NCI-H2196 treated with DMSO at 0.1 percent for 48 hours (cell line): Measurements from ENCODE around the gene TLCD1.
"Not testable (repeated sequence)": the region's sequence is repeated elsewhere in the genome, so short reads cannot be mapped to it uniquely, and the experiment has no call there.

Experiments
- DNase-seq: peaks from one replicate; lab custom pipeline; 2025; ENCODE audit not compliant: unreplicated experiment; lab: John Stamatoyannopoulos, UW

The TLCD1 gene

GRCh38 chr17:28729950-28730330 is 3.9 kb upstream of the TLCD1 start:
- no peak for DNase-seq

- peak; percentile 65 for DNase-seq
Measured at GRCh38 chr17:28728364-28729200, 2.5 kb upstream of the TLCD1 start, which contains the start of gene NEK8. Gene NEK8 (plus strand): TSS chr17:28728788. CDS start chr17:28728814, 26 bp downstream.

- DNase-seq: peak; percentile 84
Measured at GRCh38 chr17:28726627-28727491, 826 bp upstream of the TLCD1 start.

DNA sequence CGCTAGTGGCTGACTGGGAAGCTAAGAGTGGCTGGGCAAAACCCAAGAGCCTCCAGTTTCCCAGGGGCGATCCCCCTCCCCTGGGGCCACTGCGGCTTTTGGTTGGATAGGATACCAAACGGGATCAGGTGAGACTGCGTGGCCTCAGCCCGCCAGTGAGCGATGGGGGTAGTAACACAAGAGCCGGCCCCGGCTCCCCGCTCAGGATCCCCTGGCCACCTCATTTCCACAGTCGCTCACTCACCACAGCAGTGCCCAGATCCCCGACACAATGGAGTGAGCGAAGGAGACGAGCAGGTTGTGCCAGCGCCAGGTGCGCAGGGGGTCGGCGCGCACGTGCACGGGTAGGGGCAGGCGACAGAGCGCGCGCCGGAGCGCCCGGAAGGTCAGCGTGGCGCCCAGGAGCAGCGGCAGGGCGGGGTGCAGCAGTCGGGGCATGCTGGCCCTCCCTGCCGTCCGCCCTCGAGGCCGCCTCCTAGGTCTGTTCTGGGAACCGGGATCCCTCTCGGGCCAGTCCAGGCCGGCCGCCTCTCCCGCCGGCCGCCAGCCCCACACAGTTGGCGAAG is 290 bp downstream of the TLCD1 start:
- peak; percentile 53 for DNase-seq

DNA sequence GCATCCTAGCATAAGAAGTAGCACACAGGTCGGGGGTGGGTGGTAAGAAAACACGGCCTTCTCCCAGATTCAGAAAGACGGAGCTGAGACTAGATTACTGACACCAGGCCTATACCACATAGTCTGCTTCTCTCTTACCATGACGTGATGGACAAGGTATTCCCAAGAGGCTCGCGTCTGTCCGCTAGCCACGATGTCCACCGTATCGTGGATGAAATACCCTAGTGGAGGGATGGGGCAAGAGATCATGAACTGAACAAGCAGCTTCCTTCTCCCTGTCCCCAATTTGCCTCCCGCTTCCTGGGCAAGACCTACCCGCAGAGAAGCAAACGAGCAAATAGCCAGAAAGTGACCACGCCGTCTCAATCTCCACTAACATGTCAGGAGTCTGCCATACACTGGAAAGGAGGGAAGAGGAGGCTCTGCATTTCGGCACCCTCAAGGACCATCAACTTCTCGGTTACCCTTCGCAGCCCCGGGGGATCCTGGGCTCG is 820 bp downstream of the TLCD1 start:
- no peak for DNase-seq

DNA sequence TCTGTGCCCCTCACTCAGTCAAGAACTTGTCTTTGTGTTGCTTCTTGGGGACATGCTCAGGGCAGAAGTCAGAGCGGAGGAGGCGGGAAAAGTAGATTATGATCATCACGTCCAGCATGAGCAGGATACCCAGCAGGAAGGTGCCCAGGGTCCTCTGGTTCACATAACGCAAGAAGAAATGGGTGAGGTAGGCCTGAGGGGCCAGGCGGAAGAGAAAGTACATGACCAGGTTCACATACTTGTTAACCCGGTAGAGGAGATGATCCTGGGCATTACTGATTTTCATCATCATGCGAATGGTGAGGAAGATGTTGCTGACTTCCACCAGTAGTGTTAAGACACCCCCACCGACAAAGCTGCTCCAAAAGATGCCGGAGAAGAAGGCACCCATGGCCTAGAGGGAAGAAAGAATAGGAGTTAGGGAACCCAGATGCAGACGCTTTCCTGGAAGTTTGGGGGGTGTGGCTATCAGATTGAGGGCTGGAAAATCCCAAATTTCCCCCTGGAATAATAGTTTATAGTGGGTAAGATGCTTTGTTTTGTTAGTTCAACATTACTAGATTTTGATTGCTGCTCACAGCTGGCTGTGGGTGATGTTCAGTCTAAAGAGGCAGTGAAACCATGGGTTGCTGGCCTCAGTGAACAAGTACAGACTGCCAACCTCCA is 1.4 kb downstream of the TLCD1 start:
- DNase-seq: no peak

DNA sequence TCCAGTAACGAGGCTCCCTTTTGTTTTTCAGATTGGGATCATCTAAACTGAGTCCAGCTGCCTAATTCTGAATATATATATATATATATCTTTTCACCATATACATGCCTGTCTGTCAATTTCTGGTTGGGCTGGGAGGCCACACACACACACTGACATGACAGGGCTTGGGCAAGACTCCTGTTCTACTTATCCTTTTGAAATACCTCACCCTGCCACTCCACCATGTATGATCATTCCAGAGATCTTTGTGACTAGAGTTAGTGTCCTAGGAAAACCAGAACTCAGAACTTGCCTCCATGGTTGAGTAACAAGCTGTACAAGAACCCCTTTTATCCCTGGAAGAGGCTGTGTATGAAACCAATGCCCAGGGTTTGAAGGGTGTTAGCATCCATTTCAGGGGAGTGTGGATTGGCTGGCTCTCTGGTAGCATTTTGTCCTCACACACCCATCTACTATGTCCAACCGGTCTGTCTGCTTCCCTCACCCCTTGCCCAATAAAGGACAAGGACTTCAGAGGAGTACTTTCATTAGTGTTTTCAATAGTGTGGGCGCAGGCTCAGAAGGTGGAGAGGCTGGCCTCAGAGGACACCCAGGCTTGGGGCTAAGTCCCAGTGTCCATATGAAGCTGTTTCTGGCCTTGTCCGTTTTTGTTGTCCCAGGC is 2.1 kb downstream of the TLCD1 start:
- DNase-seq: not testable (repeated sequence)

DNA sequence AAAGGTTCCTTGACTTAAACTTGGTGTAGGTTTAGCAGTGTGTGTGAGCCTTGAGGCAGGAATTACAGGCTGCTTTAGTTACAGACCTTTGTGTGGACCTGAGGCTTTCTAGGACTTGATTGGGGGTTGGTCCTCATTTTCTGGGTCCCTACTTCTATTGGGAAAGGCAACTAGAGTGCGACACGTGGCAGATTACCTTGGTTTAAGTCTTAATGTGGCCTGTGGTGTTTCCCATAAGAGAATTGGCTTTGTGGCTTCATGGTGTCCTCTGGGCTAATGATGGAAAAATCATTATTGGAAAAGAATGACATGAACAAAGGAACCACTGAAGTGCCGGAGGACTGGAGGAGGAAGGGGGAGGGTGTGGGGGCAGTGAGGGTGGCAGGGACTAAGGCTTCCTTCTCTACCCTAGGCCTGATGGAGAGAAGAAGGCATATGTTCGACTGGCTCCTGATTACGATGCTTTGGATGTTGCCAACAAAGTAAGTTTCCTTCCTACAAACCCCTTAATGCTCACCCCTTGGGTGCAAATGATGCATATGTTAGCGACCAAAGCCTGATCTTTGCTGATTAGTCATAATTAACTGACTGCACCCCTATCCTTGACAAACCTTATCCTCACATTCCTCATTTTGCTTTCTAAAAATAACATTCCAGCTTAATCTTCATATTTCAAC is 2.7 kb downstream of the TLCD1 start:
- DNase-seq: no peak

- DNase-seq: no peak
Measured at GRCh38 chr17:28722417-28723158, 3.4 kb downstream of the TLCD1 start.

DNA sequence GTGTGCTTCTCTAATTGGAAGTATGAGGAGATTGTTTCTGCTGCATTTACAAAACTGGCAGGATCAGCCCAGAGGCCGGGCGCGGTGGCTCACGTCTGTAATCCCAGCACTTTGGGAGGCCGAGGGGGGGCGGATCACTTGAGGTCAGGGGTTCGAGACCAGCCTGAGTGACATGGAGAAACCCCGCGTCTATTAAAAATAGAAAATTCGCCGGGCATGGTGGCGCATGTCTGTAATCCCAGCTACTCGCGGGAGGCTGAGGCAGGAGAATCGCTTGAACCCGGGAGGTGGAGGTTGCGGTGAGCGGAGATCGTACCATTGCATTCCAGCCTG is 5.1 kb downstream of the TLCD1 start:
- DNase-seq: not testable (repeated sequence)

- DNase-seq: no peak
Measured at GRCh38 chr17:28720247-28720996, 5.6 kb downstream of the TLCD1 start.

DNA sequence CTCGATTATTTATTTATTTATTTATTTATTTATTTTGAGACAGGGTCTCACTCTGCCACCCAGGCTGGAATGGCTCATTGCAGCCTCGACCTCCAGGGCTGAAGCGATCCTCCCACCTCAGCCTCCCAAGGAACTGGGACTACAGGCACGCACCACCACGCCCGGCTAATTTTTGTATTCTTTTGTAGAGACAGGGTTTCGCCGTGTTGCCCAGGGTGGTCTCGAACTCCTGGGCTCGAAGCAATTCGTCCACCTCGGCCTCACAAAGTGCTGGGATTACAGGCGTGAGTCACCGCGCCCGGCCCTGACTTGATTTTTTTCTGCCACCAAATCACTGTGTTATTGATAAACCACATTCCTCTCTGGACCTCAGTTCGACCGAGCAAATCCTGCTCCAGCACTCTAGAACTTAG is 7.0 kb downstream of the TLCD1 start:
- DNase-seq: no peak

- no peak for DNase-seq
Measured at GRCh38 chr17:28718333-28719020, 7.6 kb downstream of the TLCD1 start.

GRCh38 chr17:28717578-28718332 is 8.3 kb downstream of the TLCD1 start, which contains the start of gene RAB34:
Gene RAB34 (minus strand): TSS chr17:28717868. CDS start chr17:28717266, 602 bp downstream.
- no peak for DNase-seq

GRCh38 chr17:28716740-28717577 is 9.1 kb downstream of the TLCD1 start:
- DNase-seq: no peak

DNA sequence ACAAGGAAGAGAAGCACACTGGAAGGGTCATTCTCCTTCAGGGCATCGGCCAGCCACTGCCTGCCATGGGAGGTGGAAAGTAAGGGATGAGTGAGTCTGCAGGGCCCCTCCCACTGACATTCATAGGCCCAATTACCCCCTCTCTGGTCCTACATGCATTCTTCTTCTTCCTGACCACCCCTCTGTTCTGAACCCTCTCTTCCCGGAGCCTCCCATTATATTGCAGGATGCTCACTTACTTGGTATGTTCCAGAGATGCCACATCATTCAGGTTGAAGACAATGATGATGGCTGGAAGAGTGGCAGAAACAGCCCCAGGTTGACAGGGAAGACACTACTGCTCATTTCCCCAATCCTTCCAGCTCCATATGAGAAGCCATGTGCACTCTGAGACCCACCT is 10.8 kb downstream of the TLCD1 start:
- no peak for DNase-seq
